Gastroesophageal sphincter (tissue), 4 donors: ENCODE results near the gene MTHFD1L. TPM values are rescaled to one million over a fixed set of nuclear protein-coding genes. Genes with fewer than 3 reads are reported as not detected.

Source experiments
- ATAC-seq: fragments of 150-250 bp; one replicate; pipeline ENCODE4 v1.9.1; 2016; ENCODE audit warnings: mild to moderate bottlenecking, moderate library complexity
- H3K27ac ChIP-seq, 4 donors: fragments of 200-600 bp; sonication (generic) in 3 of 4; 1 replicate in 3 of 4; 2 replicates in 1 of 4; pipeline ENCODE4 v1.5.1; 2016 to 2019
- H3K27me3 ChIP-seq: fragments of 200-600 bp; sonication (generic); one replicate; pipeline ENCODE4 v1.5.1; 2019
- H3K36me3 ChIP-seq, 2 donors: fragments of 200-600 bp; sonication (generic); one replicate each; pipeline ENCODE4 v1.5.1; 2019; ENCODE audit warnings: control low read depth in 1 of 2
- H3K4me1 ChIP-seq, 3 donors: fragments of 200-600 bp; sonication (generic); 1 replicate in 2 of 3; 2 replicates in 1 of 3; pipeline ENCODE4 v1.5.1; 2016 to 2019; ENCODE audit warnings: control low read depth in 2 of 3
- H3K4me3 ChIP-seq, 2 donors: fragments of 200-600 bp; sonication (generic); one replicate each; pipeline ENCODE4 v1.5.1; 2019; ENCODE audit warnings: mild to moderate bottlenecking in 1 of 2, moderate library complexity in 1 of 2
- H3K9me3 ChIP-seq, 3 donors: fragments of 200-600 bp; sonication (generic); one replicate each; pipeline ENCODE4 v1.5.1; 2017 to 2019; ENCODE audit warnings: control low read depth in 2 of 3
- EP300 ChIP-seq: sonication (generic); formaldehyde crosslinking; IDR thresholded peaks from one replicate; pipeline ENCODE4 v1.6.1; 2017; ENCODE audit warnings: antibody characterized with exemption, mild to moderate bottlenecking
- POLR2A ChIP-seq, 2 donors: fragments of 450-650 bp; IDR thresholded peaks; one replicate each; pipeline ENCODE4 v1.6.1; 2017; ENCODE audit warnings: antibody characterized with exemption in 2 of 2, mild to moderate bottlenecking in 2 of 2, moderate library complexity in 1 of 2
- POLR2AphosphoS5 ChIP-seq: sonication (generic); formaldehyde crosslinking; IDR thresholded peaks from one replicate; pipeline ENCODE4 v1.6.1; 2017; ENCODE audit warnings: antibody characterized with exemption
- WGBS, 2 donors: methylation state at CpG; one replicate each; pipeline ENCODE4 v1.1.5; 2018; ENCODE audit warnings: low coverage in 1 of 2; 5-methylcytosine and 5-hydroxymethylcytosine counted together
- total RNA-seq, 4 donors: library from RNA; depleted of rRNA; stranded (reverse); fragments of >200 nt; gene quantifications; one replicate each; pipeline ENCODE4 v1.1.0, GENCODE V29; 2016
- TF ChIP-seq, protein P1 (sequence below), 4 experiments: fragments of 200-600 bp in 2 of 4; fragments of 450-650 bp in 2 of 4; sonication (generic) in 1 of 4; IDR thresholded peaks; one replicate each; pipeline ENCODE4 v1.5.1; 2017 to 2019; ENCODE audit warnings: antibody characterized with exemption in 4 of 4, mild to moderate bottlenecking in 2 of 4, moderate library complexity in 2 of 4

Gene MTHFD1L
- total RNA-seq, 4 donors from 2014 or later: 1.2 to 10.8 (median 4.0) TPM

DNA sequence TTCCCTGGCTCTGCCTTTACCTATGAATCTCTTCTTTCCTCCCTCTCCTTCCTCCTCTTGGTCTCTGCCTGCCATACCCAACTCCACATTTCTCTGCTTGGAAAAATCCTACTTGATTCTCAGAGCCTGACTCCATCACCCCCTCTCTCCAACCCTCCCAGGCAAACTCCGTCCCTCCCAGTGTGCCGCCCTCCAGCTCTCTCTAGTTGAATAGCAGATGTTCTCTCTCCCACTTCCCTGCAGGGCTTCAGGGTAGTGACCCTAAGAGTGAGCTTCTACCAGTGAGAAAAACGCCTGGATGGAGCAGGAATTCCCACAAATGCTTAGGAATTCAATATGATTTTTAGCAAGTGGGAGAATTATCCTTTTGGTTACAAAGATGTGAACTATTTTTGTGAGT, 141.6 kb downstream of the MTHFD1L start:
- H3K4me3 ChIP-seq: no peak overlapping the region
- H3K4me1 ChIP-seq: peaks cover 0 to 13% (median 0%) of the 10 kb centered on the region in 3 donors
- no peak for ATAC-seq
- H3K27ac ChIP-seq: no peak overlapping the region
- no peaks in the 10 kb centered on the region for H3K36me3 ChIP-seq
- H3K9me3 ChIP-seq: no peaks in the 10 kb centered on the region
- TF ChIP-seq POLR2AphosphoS5 (no peak), EP300 (no peak), POLR2A (IDR thresholded peaks at IDR 0.05) (no peak)
- TF ChIP-seq, protein P1, sequence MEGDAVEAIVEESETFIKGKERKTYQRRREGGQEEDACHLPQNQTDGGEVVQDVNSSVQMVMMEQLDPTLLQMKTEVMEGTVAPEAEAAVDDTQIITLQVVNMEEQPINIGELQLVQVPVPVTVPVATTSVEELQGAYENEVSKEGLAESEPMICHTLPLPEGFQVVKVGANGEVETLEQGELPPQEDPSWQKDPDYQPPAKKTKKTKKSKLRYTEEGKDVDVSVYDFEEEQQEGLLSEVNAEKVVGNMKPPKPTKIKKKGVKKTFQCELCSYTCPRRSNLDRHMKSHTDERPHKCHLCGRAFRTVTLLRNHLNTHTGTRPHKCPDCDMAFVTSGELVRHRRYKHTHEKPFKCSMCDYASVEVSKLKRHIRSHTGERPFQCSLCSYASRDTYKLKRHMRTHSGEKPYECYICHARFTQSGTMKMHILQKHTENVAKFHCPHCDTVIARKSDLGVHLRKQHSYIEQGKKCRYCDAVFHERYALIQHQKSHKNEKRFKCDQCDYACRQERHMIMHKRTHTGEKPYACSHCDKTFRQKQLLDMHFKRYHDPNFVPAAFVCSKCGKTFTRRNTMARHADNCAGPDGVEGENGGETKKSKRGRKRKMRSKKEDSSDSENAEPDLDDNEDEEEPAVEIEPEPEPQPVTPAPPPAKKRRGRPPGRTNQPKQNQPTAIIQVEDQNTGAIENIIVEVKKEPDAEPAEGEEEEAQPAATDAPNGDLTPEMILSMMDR (IDR thresholded peaks at IDR 0.05): no peak
- 77 to 100% methylated on average over 1 to 3 of the region's 3 CpGs for WGBS, 2 donors
- H3K27me3 ChIP-seq: no peaks in the 10 kb centered on the region

DNA sequence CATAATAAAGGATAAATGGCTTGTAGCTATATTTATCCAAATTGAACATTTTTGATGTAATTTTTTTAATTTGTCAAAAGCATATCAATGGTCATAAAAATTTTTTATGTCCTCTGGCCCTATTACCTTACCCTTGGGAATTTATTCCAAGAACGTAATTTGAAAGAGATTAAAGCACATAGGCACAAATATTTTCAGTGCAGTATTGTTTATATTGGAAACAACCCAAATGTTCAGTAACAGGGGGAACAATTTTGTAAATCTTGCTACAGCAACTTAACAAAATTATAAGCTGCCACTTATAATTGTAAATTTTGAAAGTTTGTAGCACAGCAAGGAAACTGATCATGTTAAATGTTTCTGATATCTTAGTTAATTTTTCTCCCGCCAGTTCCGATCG, 142.4 kb downstream of the MTHFD1L start:
- no peaks in the 10 kb centered on the region for H3K27me3 ChIP-seq

DNA sequence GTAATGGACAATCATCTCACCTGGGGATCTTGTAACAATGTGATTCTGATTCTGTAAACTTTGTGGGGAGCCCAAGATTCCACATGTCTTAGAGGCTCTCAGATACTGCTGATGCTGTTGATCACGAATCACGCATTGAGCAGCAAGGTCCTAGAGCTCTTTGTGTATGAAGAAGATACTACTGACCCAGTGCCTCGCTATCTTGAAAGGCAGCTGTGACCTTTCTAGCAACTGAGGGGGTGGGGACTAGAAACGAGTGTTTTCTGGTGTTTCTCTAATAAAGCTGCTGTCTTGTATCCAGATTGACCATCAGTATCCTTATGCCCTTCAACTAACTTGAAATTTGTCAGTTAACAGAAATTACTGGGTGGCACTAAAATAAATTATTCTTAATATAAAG, 142.9 kb downstream of the MTHFD1L start:
- H3K9me3 ChIP-seq: no peaks in the 10 kb centered on the region
- H3K4me1 ChIP-seq: peaks cover 0 to 13% (median 0%) of the 10 kb centered on the region in 3 donors
- 74 to 87% methylated on average over 4 of the region's 4 CpGs for WGBS, 2 donors
- H3K27ac ChIP-seq: no peak overlapping the region
- no peaks in the 10 kb centered on the region for H3K27me3 ChIP-seq
- ATAC-seq: no peak
- H3K4me3 ChIP-seq: no peak overlapping the region
- TF ChIP-seq EP300 (no peak), POLR2AphosphoS5 (no peak), POLR2A (IDR thresholded peaks at IDR 0.05) (no peak)
- TF ChIP-seq, protein P1 (IDR thresholded peaks at IDR 0.05): no peak
- H3K36me3 ChIP-seq: no peaks in the 10 kb centered on the region

More for the DNA sequence above, 142.4 kb downstream of the MTHFD1L start:
- TF ChIP-seq EP300: no peak
- no peak for TF ChIP-seq POLR2AphosphoS5
- TF ChIP-seq, protein P1 (IDR thresholded peaks at IDR 0.05): no peak
- no peak for TF ChIP-seq POLR2A (IDR thresholded peaks at IDR 0.05)
- no peaks in the 10 kb centered on the region for H3K9me3 ChIP-seq
- H3K4me1 ChIP-seq: peaks cover 0 to 13% (median 0%) of the 10 kb centered on the region in 3 donors
- ATAC-seq: no peak
- no peak overlapping the region for H3K27ac ChIP-seq
- no peaks in the 10 kb centered on the region for H3K36me3 ChIP-seq
- no peak overlapping the region for H3K4me3 ChIP-seq
- 66 to 73% methylated on average over 4 of the region's 4 CpGs for WGBS, 2 donors

DNA sequence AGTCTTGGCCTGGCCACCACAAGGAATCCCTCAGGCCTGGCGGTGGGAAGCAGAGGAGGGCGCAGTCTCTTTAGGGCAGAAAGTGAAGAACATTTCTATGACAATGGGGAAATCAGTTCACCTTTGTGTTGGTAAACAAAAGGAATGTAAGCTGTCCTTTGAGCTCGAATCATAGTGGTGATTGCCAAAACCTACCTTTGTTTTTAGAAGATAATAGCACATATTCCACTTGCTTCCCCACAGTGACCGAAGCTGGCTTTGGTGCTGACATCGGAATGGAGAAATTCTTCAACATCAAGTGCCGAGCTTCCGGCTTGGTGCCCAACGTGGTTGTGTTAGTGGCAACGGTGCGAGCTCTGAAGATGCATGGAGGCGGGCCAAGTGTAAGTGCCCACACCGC, 144.1 kb downstream of the MTHFD1L start:
- H3K4me1 ChIP-seq: peaks cover 0 to 11% (median 2%) of the 10 kb centered on the region in 3 donors
- TF ChIP-seq POLR2A (IDR thresholded peaks at IDR 0.05): no peak
- TF ChIP-seq POLR2AphosphoS5: no peak
- no peak for TF ChIP-seq EP300
- TF ChIP-seq, protein P1 (IDR thresholded peaks at IDR 0.05): no peak
- H3K36me3 ChIP-seq: no peaks in the 10 kb centered on the region
- no peak overlapping the region for H3K27ac ChIP-seq
- no peak overlapping the region for H3K4me3 ChIP-seq
- WGBS, 2 donors: 86 to 98% methylated on average over 8 to 11 of the region's 12 CpGs
- H3K9me3 ChIP-seq: no peaks in the 10 kb centered on the region
- H3K27me3 ChIP-seq: no peaks in the 10 kb centered on the region
- ATAC-seq: no peak

DNA sequence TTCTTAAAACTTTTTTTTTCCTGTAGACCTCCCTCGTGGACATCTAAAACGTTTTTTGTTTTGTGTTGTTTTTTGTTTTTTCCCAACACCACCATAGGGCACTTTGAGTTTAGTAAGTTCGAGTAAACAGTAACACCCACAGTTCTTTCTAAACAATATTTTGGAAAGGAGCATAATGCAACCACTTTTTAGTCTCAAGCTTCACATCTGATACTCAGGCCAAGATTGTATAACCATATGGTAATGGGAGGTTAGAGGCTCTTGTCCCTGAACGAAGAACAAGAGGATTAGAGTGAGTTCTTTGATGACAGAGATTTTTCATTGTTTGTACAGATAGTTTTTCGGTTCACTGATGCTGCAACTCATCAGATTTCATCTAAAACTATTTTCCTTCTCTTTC, 144.6 kb downstream of the MTHFD1L start:
- H3K4me1 ChIP-seq: peaks cover 0 to 10% (median 3%) of the 10 kb centered on the region in 3 donors
- no peak overlapping the region for H3K27ac ChIP-seq

More for the DNA sequence above, 144.6 kb downstream of the MTHFD1L start:
- TF ChIP-seq EP300: no peak
- TF ChIP-seq, protein P1 (IDR thresholded peaks at IDR 0.05): no peak
- no peak for TF ChIP-seq POLR2A (IDR thresholded peaks at IDR 0.05)
- no peak for TF ChIP-seq POLR2AphosphoS5
- Histone ChIP-seq H3K36me3 (no peaks in the 10 kb centered on the region), H3K9me3 (no peaks in the 10 kb centered on the region), H3K27me3 (no peaks in the 10 kb centered on the region), H3K4me3 (no peak overlapping the region)
- ATAC-seq: no peak
- WGBS, 2 donors: 62 to 66% methylated on average over 4 to 5 of the region's 5 CpGs
